Measurements from ENCODE around the gene PTGR3.

GRCh38 chr18:75249672-75250470 lies 40.9 kb upstream of the PTGR3 start:
- TF ChIP-seq, protein P1, sequence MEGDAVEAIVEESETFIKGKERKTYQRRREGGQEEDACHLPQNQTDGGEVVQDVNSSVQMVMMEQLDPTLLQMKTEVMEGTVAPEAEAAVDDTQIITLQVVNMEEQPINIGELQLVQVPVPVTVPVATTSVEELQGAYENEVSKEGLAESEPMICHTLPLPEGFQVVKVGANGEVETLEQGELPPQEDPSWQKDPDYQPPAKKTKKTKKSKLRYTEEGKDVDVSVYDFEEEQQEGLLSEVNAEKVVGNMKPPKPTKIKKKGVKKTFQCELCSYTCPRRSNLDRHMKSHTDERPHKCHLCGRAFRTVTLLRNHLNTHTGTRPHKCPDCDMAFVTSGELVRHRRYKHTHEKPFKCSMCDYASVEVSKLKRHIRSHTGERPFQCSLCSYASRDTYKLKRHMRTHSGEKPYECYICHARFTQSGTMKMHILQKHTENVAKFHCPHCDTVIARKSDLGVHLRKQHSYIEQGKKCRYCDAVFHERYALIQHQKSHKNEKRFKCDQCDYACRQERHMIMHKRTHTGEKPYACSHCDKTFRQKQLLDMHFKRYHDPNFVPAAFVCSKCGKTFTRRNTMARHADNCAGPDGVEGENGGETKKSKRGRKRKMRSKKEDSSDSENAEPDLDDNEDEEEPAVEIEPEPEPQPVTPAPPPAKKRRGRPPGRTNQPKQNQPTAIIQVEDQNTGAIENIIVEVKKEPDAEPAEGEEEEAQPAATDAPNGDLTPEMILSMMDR (IDR thresholded peaks at IDR 0.05) = no peak
- TF ChIP-seq POLR2A (IDR thresholded peaks at IDR 0.05) = no peak
